HEK293T (cell line): ENCODE results near the gene CLMP.
A peak's percentile ranks its signal among the peaks of the same experiment; 100 is the strongest.

Experiments
- CTCF ChIA-PET: fragments of 350-600 bp; formaldehyde crosslinking; extraction: SDS; loops from one replicate; lab custom pipeline; 2021; ENCODE audit warnings: antibody characterized with exemption, inconsistent platforms; lab: Yijun Ruan, JAX
- POLR2A ChIA-PET: fragments of 350-600 bp; formaldehyde crosslinking; extraction: SDS; loops from one replicate; lab custom pipeline; 2020; ENCODE audit warnings: antibody characterized with exemption, inconsistent platforms; lab: Yijun Ruan, JAX
- DNase-seq: peaks from one replicate; pipeline ENCODE4 v3.0.0; 2012; ENCODE audit warnings: mixed read lengths; ENCODE audit errors: extremely low spot score
- ARNT ChIP-seq: fragments of 450-650 bp; IDR thresholded peaks from 2 replicates; pipeline ENCODE4 v1.6.1; 2017; ENCODE audit warnings: mild to moderate bottlenecking
- BHLHE40 ChIP-seq: fragments of 450-650 bp; IDR thresholded peaks from 2 replicates; pipeline ENCODE4 v1.6.1; 2016; ENCODE audit warnings: mild to moderate bottlenecking, moderate library complexity, borderline replicate concordance
- CTBP1 ChIP-seq: fragments of 450-650 bp; IDR thresholded peaks from 2 replicates; pipeline ENCODE4 v1.6.1; 2016; ENCODE audit warnings: borderline replicate concordance
- ELF4 ChIP-seq: fragments of 450-650 bp; IDR thresholded peaks from 2 replicates; pipeline ENCODE4 v1.6.1; 2017; ENCODE audit warnings: antibody characterized with exemption
- FOXA1 ChIP-seq: fragments of 450-650 bp; IDR thresholded peaks from 2 replicates; pipeline ENCODE4 v1.6.1; 2016; ENCODE audit warnings: mild to moderate bottlenecking
- FOXK2 ChIP-seq: fragments of 450-650 bp; IDR thresholded peaks from 2 replicates; pipeline ENCODE4 v1.6.1; 2016; ENCODE audit warnings: mild to moderate bottlenecking
- FOXM1 ChIP-seq: fragments of 450-650 bp; IDR thresholded peaks from 2 replicates; pipeline ENCODE4 v1.6.1; 2017; ENCODE audit warnings: mild to moderate bottlenecking, borderline replicate concordance
- HDGF ChIP-seq: fragments of 450-650 bp; IDR thresholded peaks from 2 replicates; pipeline ENCODE4 v1.6.1; 2017; ENCODE audit warnings: antibody characterized with exemption, borderline replicate concordance
- L3MBTL2 ChIP-seq: fragments of 450-650 bp; conservative IDR thresholded peaks from 2 replicates; pipeline ENCODE4 v1.6.1; 2016; ENCODE audit warnings: mild to moderate bottlenecking
- LEF1 ChIP-seq: fragments of 450-650 bp; IDR thresholded peaks from 2 replicates; pipeline ENCODE4 v1.6.1; 2017; ENCODE audit warnings: mild to moderate bottlenecking, borderline replicate concordance
- NFRKB ChIP-seq: fragments of 450-650 bp; IDR thresholded peaks from 2 replicates; pipeline ENCODE4 v1.6.1; 2016; ENCODE audit warnings: mild to moderate bottlenecking, moderate library complexity
- PKNOX1 ChIP-seq: fragments of 450-650 bp; IDR thresholded peaks from 2 replicates; pipeline ENCODE4 v1.6.1; 2016
- SP1 ChIP-seq: fragments of 450-650 bp; IDR thresholded peaks from 2 replicates; pipeline ENCODE4 v1.6.1; 2017
- SUZ12 ChIP-seq: fragments of 450-650 bp; IDR thresholded peaks from 2 replicates; pipeline ENCODE4 v1.6.1; 2016; ENCODE audit warnings: mild to moderate bottlenecking
- TARDBP ChIP-seq: fragments of 450-650 bp; IDR thresholded peaks from 2 replicates; pipeline ENCODE4 v1.6.1; 2016
- ZNF384 ChIP-seq: fragments of 450-650 bp; IDR thresholded peaks from 2 replicates; pipeline ENCODE4 v1.6.1; 2016

Gene CLMP

DNA sequence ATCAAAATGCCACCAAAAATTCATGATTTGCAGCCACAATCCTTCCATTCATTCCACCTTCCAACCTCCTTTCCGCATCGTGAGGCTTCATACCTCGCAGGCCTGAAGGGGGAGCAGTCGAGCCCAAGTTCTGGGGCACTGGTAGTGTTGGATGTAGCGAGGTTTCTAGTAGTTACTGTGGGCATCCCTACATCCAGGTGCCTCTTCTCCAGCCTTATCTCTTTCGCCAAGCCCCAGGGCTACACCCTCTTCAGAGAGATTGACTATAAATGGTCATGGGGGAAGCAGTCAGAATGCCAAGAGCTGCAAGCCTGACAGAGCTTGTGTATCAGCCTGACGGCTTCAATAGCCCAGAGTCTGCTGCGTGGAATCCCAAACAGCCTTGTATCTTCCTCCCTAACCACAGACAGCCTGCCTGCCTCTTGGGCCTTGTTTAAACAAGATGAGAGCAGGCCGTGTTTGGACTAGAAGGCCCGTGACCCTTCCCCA is 28.9 kb downstream of the CLMP start:
- DNase-seq: peak; percentile 63
- POLR2A ChIA-PET: no interaction called here
- CTCF ChIA-PET: interaction anchor here (0.8 to 2.4 kb wide), 7 partner anchors 14 to 95 kb away, joined by 3 to 8 read pairs (median 6); no protein-coding TSS in a partner anchor
- no peak for TF ChIP-seq HDGF
- TF ChIP-seq CTBP1: no peak
- no peak for TF ChIP-seq ZNF384
- TF ChIP-seq BHLHE40: no peak
- TF ChIP-seq FOXK2: no peak
- no peak for TF ChIP-seq SUZ12
- no peak for TF ChIP-seq L3MBTL2
- TF ChIP-seq FOXA1: no peak
- TF ChIP-seq FOXM1: no peak
- TF ChIP-seq LEF1: no peak
- no peak for TF ChIP-seq SP1
- TF ChIP-seq NFRKB: no peak
- no peak for TF ChIP-seq TARDBP
- no peak for TF ChIP-seq ELF4
- TF ChIP-seq ARNT: no peak
- no peak for TF ChIP-seq PKNOX1

- DNase-seq: no peak
- ChIA-PET CTCF (interaction anchor here (1.0 to 1.4 kb wide), 3 partner anchors 8 to 82 kb away, joined by 3 to 7 read pairs (median 4); no protein-coding TSS in a partner anchor), POLR2A (no interaction called here)
- TF ChIP-seq FOXM1 (no peak), TARDBP (no peak), FOXK2 (no peak), SUZ12 (no peak), ZNF384 (no peak), PKNOX1 (no peak), FOXA1 (no peak), ARNT (no peak), LEF1 (no peak)
Measured at GRCh38 chr11:123164732-123165450, 30.2 kb downstream of the CLMP start.

GRCh38 chr11:123163621-123164020 is 31.4 kb downstream of the CLMP start:
- DNase-seq: no peak
- CTCF ChIA-PET: interaction anchor here (0.8 to 1.4 kb wide), 3 partner anchors 9 to 71 kb away, joined by 3 to 6 read pairs (median 3); no protein-coding TSS in a partner anchor
- POLR2A ChIA-PET: no interaction called here

DNA sequence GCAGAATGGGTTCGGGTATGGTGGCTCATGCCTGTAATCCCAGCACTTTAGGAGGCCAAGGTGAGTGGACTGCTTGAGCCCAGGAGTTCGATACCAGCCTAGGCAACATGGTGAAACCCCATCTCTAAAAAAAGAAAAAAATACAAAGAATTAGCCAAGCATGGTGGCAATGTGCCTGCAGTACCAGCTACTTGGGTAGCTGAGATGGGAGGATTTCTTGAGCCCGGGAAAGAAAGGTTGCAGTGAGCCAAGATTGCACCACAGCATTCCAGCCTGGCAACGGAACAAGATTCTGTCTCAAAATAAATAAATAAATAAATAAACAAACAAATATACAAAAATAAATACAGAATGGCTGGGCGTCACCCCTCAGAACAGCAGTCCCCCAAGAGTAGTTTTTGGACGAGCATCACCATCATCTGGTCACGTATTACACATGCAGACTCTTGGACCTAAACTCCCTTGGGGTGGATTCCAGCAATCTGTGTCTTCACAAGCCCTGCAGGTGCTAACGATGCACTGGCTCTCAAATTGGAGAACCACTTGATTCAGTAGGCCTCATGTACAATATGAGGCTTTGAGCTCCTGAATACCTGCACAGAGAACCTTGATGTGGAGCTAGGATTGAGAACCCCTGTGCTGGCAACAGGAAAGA is 33.5 kb downstream of the CLMP start:
- TF ChIP-seq SUZ12 (no peak), BHLHE40 (no peak), CTBP1 (no peak), NFRKB (no peak), ZNF384 (no peak), TARDBP (no peak), FOXA1 (no peak), FOXK2 (no peak), ELF4 (no peak), L3MBTL2 (no peak), LEF1 (no peak), PKNOX1 (no peak), ARNT (no peak), FOXM1 (no peak), SP1 (no peak), HDGF (no peak)
- DNase-seq: no peak
- POLR2A ChIA-PET: no interaction called here
- CTCF ChIA-PET: interaction anchor here (0.5 to 0.9 kb wide), 3 partner anchors 9 to 299 kb away, joined by 3 to 4 read pairs (median 3); no protein-coding TSS in a partner anchor

More at GRCh38 chr11:123163621-123164020, 31.4 kb downstream of the CLMP start:
- no peak for TF ChIP-seq ZNF384
- no peak for TF ChIP-seq SP1
- TF ChIP-seq L3MBTL2: no peak
- no peak for TF ChIP-seq SUZ12
- no peak for TF ChIP-seq ELF4
- no peak for TF ChIP-seq NFRKB

GRCh38 chr11:123159183-123159857 is 35.7 kb downstream of the CLMP start:
- ChIA-PET CTCF (no interaction called here), POLR2A (no interaction called here)
- TF ChIP-seq SUZ12: no peak
- DNase-seq: no peak
